HepG2 (cell line): ENCODE data around the gene YTHDF1. TPM values are rescaled to one million over a fixed set of nuclear protein-coding genes. Genes with fewer than 3 reads are reported as not detected.
A peak's percentile ranks its signal among the peaks of the same experiment; 100 is the strongest.

Experiments
- ATAC-seq: fragments of 200-7000 bp; cut with Tn5 transposase; 3 replicates; pipeline ENCODE4 v1.9.1; 2020; ENCODE audit warnings: mild to moderate bottlenecking, moderate library complexity
- BruUV-seq: library from RNA; stranded (reverse); fragments of 400-500 nt; replicated peaks from 2 replicates; lab custom pipeline; 2021; lab: Mats Ljungman, UMichigan
- CTCF ChIA-PET: fragments of 300-600 bp; formaldehyde crosslinking; extraction: SDS; loops from one replicate; lab custom pipeline; 2021; ENCODE audit warnings: low total read pairs, inconsistent platforms, low intra/inter-chr PET ratio; lab: Yijun Ruan, JAX
- POLR2A ChIA-PET: fragments of 350-600 bp; sonication (Branson Sonifier 250); formaldehyde crosslinking; loops from one replicate; lab custom pipeline; 2020; ENCODE audit warnings: antibody characterized with exemption, inconsistent platforms; lab: Yijun Ruan, JAX
- DNase-seq: peaks from one replicate; pipeline ENCODE4 v3.0.0-alpha.2; 2015; ENCODE audit warnings: low spot score
- FAIRE-seq: peaks from 3 replicates; lab custom pipeline; 2011; peaks lifted over from hg19 to GRCh38; lab: Jason Lieb, UNC
- H2AFZ ChIP-seq: one replicate; pipeline ENCODE4 v1.6.1; 2011; ENCODE audit warnings: low read length, inconsistent platforms
- H3K27ac ChIP-seq: fragments of 300-600 bp; 3 replicates; pipeline ENCODE4 v1.8.0; 2011; ENCODE audit warnings: mixed run types, mild to moderate bottlenecking, mixed read lengths, low read length, inconsistent platforms; ENCODE audit not compliant: insufficient read depth; ENCODE audit errors: extremely low read length
- H3K27me3 ChIP-seq, 2 experiments: fragments of 200-600 bp in 1 of 2; 2 replicates in 1 of 2; 3 replicates in 1 of 2; pipeline versions ENCODE4 v1.6.0 to v1.8.0; 2011; ENCODE audit warnings: low read length in 2 of 2, mild to moderate bottlenecking in 2 of 2, moderate library complexity in 2 of 2, inconsistent platforms in 1 of 2; ENCODE audit not compliant: insufficient read depth in 2 of 2, control insufficient read depth in 1 of 2
- H3K36me3 ChIP-seq, 2 experiments: fragments of 200-600 bp in 1 of 2; replicated peaks in 1 of 2; 2 replicates in 1 of 2; 3 replicates in 1 of 2; pipeline versions ENCODE4 v1.5.1 to v1.8.0; 2011; ENCODE audit warnings: low read length in 2 of 2, inconsistent platforms in 1 of 2; ENCODE audit not compliant: insufficient read depth in 2 of 2, control insufficient read depth in 1 of 2
- H3K4me1 ChIP-seq: 2 replicates; pipeline ENCODE4 v1.5.1; 2012; ENCODE audit warnings: low read length, inconsistent platforms; ENCODE audit not compliant: insufficient read depth
- H3K4me2 ChIP-seq: 2 replicates; pipeline ENCODE4 v1.6.0; 2011; ENCODE audit warnings: low read depth, low read length, inconsistent platforms
- H3K4me3 ChIP-seq, 3 experiments: fragments of 200-600 bp in 1 of 3; sonication (generic), shearing (Covaris generic) in 1 of 3; replicated peaks in 1 of 3; 2 replicates each; pipeline ENCODE4 v1.5.1; 2011 to 2016; ENCODE audit warnings: low read length in 3 of 3, inconsistent platforms in 2 of 3, low read depth in 2 of 3, mild to moderate bottlenecking in 2 of 3, control low read depth in 1 of 3, mixed read lengths in 1 of 3; ENCODE audit not compliant: insufficient read depth in 1 of 3
- H3K79me2 ChIP-seq: one replicate; pipeline ENCODE4 v1.6.1; 2011; ENCODE audit warnings: low read length, inconsistent platforms; ENCODE audit not compliant: insufficient read depth
- H3K9ac ChIP-seq: 2 replicates; pipeline ENCODE4 v1.6.0; 2011; ENCODE audit warnings: mild to moderate bottlenecking, low read depth, low read length, inconsistent platforms; ENCODE audit not compliant: insufficient read depth
- H3K9me3 ChIP-seq: 2 replicates; pipeline ENCODE4 v1.5.1; 2012; ENCODE audit warnings: mild to moderate bottlenecking, low read length
- H4K20me1 ChIP-seq: 2 replicates; pipeline ENCODE4 v1.6.0; 2011; ENCODE audit warnings: inconsistent platforms, mild to moderate bottlenecking, low read length, moderate library complexity; ENCODE audit not compliant: insufficient read depth
- DNMT3B ChIP-seq: conservative IDR thresholded peaks from 2 replicates; pipeline ENCODE4 v1.6.1; 2016; ENCODE audit warnings: missing biosample characterization, control low read depth
- EZH2 ChIP-seq: conservative IDR thresholded peaks from 2 replicates; pipeline ENCODE4 v1.6.1; 2012; ENCODE audit warnings: mild to moderate bottlenecking, low read depth, low read length, moderate library complexity
- RERE ChIP-seq: IDR thresholded peaks from 2 replicates; pipeline ENCODE4 v1.6.1; 2016; ENCODE audit warnings: low read depth, missing genetic modification reagents, missing compliant biosample characterization
- ZNF318 ChIP-seq: sonication (generic); formaldehyde crosslinking; IDR thresholded peaks from 2 replicates; pipeline ENCODE4 v1.4.0; 2020; ENCODE audit warnings: mild to moderate bottlenecking, missing genetic modification reagents
- whole genome bisulfite sequencing: methylation state at CpG from one replicate; pipeline ENCODE4 v1.1.6; 2017; ENCODE audit warnings: low lambda C conversion rate; 5-methylcytosine and 5-hydroxymethylcytosine counted together
- in situ Hi-C: cut with HindIII; loops from 2 replicates; pipeline ENCODE4 v1.10.0; 2017; ENCODE audit warnings: low pct_unique_long_range_greater_than_20kb; ENCODE audit not compliant: extremely low pct_ligation_motif_present
- intact Hi-C: fragments of 100-400 bp; cut with micrococcal nuclease; formaldehyde crosslinking; loops from one replicate; pipeline ENCODE4 v1.10.0; 2022; ENCODE audit not compliant: unreplicated experiment
- polyA plus RNA-seq, 8 experiments: library from polyadenylated mRNA; depleted of rRNA in 3 of 8; stranded (reverse) in 7 of 8; unstranded in 1 of 8; fragments of >200 nt; fragmentation: Illumina TruSeq in 4 of 8; extraction: Trizol in 4 of 8; gene quantifications; 2 replicates each; pipeline versions ENCODE4 v1.2.1 to v1.2.3, GENCODE V29; 2011 to 2016; ENCODE audit warnings: low read depth in 4 of 8, missing spikeins in 1 of 8, mixed read lengths in 1 of 8; ENCODE audit not compliant: insufficient read depth in 1 of 8
- total RNA-seq, 5 experiments: library from RNA; depleted of rRNA; stranded (reverse); fragments of >200 nt; fragmentation: Illumina TruSeq; extraction: Trizol; gene quantifications; 2 replicates each; pipeline ENCODE4 v1.2.3, GENCODE V29; 2016; ENCODE audit warnings: low read depth in 1 of 5

YTHDF1 gene
- total and polyA plus RNA-seq, 2 of the 13 experiments (the other 11 are each of a cell fraction or from before 2014, with no cell fraction given) = 34.5 to 37.7 TPM

- FAIRE-seq (no peak), ATAC-seq (no peak), DNase-seq (no peak)
- H3K79me2 ChIP-seq = no peaks in the 10 kb centered on the region
- no peak overlapping the region for H3K9ac ChIP-seq
- POLR2A ChIA-PET = no interaction called here
- H3K27me3 ChIP-seq = peaks cover 49 to 89% of the 10 kb centered on the region in 2 experiments
- whole genome bisulfite sequencing = 4% methylated on average over 17 of the region's 19 CpGs
- no peaks in the 10 kb centered on the region for H3K4me1 ChIP-seq
- H3K36me3 ChIP-seq = no peaks in the 10 kb centered on the region
- H4K20me1 ChIP-seq = peaks cover 12% of the 10 kb centered on the region; the same call in 1 of the 2 replicates
- H2AFZ ChIP-seq = no peak overlapping the region
- H3K4me3 ChIP-seq = no peak overlapping the region
- intact Hi-C loops = no loop called here
- no TSS peak for BruUV-seq
- in situ Hi-C loops = no loop called here
- H3K27ac ChIP-seq = no peak overlapping the region
- CTCF ChIA-PET = no interaction called here
- no peaks in the 10 kb centered on the region for H3K9me3 ChIP-seq
- TF ChIP-seq DNMT3B = no peak
- TF ChIP-seq RERE (CRISPR knock-in tag) = no peak
- TF ChIP-seq ZNF318 (CRISPR knock-in tag) = no peak
- TF ChIP-seq EZH2 = peak; percentile 25; the same call in 1 of the 2 replicates
- no peak overlapping the region for H3K4me2 ChIP-seq
These were observed 53.6 kb downstream of the YTHDF1 start for GRCh38 chr20:63162206-63162795.
